Lung (tissue), 12 donors: ENCODE measurements around the gene ZNF236. TPM values are rescaled to one million over a fixed set of nuclear protein-coding genes. Genes with fewer than 3 reads are reported as not detected.

Source experiments
- ATAC-seq: fragments of 200-7000 bp; cut with Tn5 transposase; one replicate; pipeline ENCODE4 v1.9.1; 2020; ENCODE audit warnings: moderate number of reproducible peaks; ENCODE audit not compliant: insufficient read depth, low FRiP score
- DNase-seq, 3 donors: peaks; one replicate each; pipeline ENCODE4 v3.0.0-alpha.2; 2013 to 2017
- H3K27ac ChIP-seq, 2 donors: one replicate each; pipeline ENCODE4 v1.5.1; 2013; ENCODE audit warnings: mild to moderate bottlenecking in 2 of 2, moderate library complexity in 2 of 2, control low read depth in 1 of 2, inconsistent platforms in 1 of 2, low read depth in 1 of 2, low read length in 1 of 2
- H3K27me3 ChIP-seq, 3 donors: one replicate each; pipeline ENCODE4 v1.5.1; 2013; ENCODE audit warnings: low read length in 2 of 3; ENCODE audit not compliant: control insufficient read depth in 3 of 3, insufficient read depth in 3 of 3
- H3K36me3 ChIP-seq, 4 donors: one replicate each; pipeline ENCODE4 v1.5.1; 2013; ENCODE audit warnings: low read length in 4 of 4, mild to moderate bottlenecking in 1 of 4, moderate library complexity in 1 of 4; ENCODE audit not compliant: control insufficient read depth in 4 of 4, insufficient read depth in 4 of 4
- H3K4me1 ChIP-seq, 5 donors: one replicate each; pipeline ENCODE4 v1.5.1; 2013; ENCODE audit warnings: low read length in 5 of 5, mild to moderate bottlenecking in 2 of 5, moderate library complexity in 1 of 5; ENCODE audit not compliant: control insufficient read depth in 5 of 5, insufficient read depth in 5 of 5
- H3K4me3 ChIP-seq: one replicate; pipeline ENCODE4 v1.5.1; 2013; ENCODE audit warnings: mild to moderate bottlenecking, control low read depth, moderate library complexity
- H3K9ac ChIP-seq, 2 donors: one replicate each; pipeline ENCODE4 v1.5.1; 2013; ENCODE audit warnings: low read length in 2 of 2, control low read depth in 1 of 2; ENCODE audit not compliant: insufficient read depth in 1 of 2
- H3K9me3 ChIP-seq, 4 donors: one replicate each; pipeline ENCODE4 v1.5.1; 2013; ENCODE audit warnings: low read length in 3 of 4, mild to moderate bottlenecking in 1 of 4, moderate library complexity in 1 of 4; ENCODE audit not compliant: control insufficient read depth in 4 of 4, insufficient read depth in 3 of 4
- WGBS, 2 donors: extraction: QIAGEN DNeasy Blood & Tissue Kit; methylation state at CpG; one replicate each; pipeline ENCODE4 v1.1.7; 2013; 5-methylcytosine and 5-hydroxymethylcytosine counted together
- polyA plus RNA-seq, 2 donors: library from polyadenylated mRNA; stranded (reverse); fragments of 200-250 nt; gene quantifications; one replicate each; pipeline ENCODE4 v1.2.1, GENCODE V29; 2013
- total RNA-seq, 2 donors: library from RNA; depleted of rRNA in 1 of 2; stranded (reverse); fragments of >200 nt in 1 of 2; gene quantifications; one replicate each; pipeline ENCODE4 v1.2.1, GENCODE V29; 2014 to 2021
- TF ChIP-seq, protein P1 (sequence below): IDR thresholded peaks from 2 replicates; pipeline ENCODE4 v1.5.1; 2012; ENCODE audit warnings: mild to moderate bottlenecking; ENCODE audit errors: control extremely low read depth, extremely low read depth
- donor health status: control.
- donor health status: control.
- donor health status: Bipolar disorder and iron deficiency.
- donor health status: healthy.
- donor health status: DM: yes; HTN: yes; CAD: no.

The ZNF236 gene
- total and polyA plus RNA-seq, 4 donors, result 2.4 to 23.1 (median 8.8) TPM

DNA sequence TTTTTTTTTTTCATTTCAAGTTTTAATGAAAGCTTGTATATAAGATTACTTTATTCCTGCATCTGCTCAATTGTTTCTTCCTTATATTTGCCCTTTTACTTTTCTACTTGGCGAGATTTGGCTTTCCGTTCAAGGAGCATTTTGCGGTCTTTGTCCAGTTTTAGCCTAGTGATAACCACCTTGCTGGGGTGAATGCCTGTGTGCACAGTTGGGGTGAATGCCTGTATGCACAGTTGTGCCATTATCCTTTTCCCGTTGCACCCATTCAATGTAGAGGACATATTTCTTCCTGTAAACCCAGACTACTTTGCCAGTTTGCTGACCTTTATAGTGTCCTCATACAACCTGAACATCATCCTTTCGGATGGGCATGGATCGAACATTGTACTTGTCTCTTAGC lies 12.0 kb downstream of the ZNF236 start:
- Histone ChIP-seq H3K27ac (no peak overlapping the region), H3K4me3 (no peak overlapping the region), H3K4me1 (peaks cover 0 to 8% (median 7%) of the 10 kb centered on the region in 5 donors), H3K27me3 (no peaks in the 10 kb centered on the region), H3K36me3 (peaks cover 0 to 2% (median 0%) of the 10 kb centered on the region in 4 donors), H3K9ac (no peak overlapping the region), H3K9me3 (no peaks in the 10 kb centered on the region)
- 95 to 96% methylated on average over 6 of the region's 6 CpGs for WGBS, 2 donors
- DNase-seq (no peak), ATAC-seq (no peak)
- TF ChIP-seq, protein P1, sequence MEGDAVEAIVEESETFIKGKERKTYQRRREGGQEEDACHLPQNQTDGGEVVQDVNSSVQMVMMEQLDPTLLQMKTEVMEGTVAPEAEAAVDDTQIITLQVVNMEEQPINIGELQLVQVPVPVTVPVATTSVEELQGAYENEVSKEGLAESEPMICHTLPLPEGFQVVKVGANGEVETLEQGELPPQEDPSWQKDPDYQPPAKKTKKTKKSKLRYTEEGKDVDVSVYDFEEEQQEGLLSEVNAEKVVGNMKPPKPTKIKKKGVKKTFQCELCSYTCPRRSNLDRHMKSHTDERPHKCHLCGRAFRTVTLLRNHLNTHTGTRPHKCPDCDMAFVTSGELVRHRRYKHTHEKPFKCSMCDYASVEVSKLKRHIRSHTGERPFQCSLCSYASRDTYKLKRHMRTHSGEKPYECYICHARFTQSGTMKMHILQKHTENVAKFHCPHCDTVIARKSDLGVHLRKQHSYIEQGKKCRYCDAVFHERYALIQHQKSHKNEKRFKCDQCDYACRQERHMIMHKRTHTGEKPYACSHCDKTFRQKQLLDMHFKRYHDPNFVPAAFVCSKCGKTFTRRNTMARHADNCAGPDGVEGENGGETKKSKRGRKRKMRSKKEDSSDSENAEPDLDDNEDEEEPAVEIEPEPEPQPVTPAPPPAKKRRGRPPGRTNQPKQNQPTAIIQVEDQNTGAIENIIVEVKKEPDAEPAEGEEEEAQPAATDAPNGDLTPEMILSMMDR, result no peak

DNA sequence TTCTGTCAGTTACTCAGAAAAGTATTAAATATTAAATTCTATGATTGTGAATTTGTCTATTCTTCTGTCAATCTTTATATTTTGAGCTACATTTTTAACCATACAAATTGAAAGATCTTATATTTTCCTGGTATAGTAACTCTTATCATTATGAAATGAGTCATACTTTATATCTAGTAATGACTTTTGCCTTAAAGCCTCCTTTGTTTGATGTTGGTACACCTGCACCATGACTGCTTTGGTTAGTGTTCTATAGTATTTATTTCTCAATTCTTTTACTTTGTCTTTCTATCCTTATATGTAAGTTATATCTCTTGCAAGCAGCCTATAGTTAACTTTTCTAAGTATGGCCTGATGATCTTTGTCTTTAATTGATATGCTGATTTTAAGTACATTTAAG lies 13.0 kb downstream of the ZNF236 start:
- TF ChIP-seq, protein P1, result no peak
- Histone ChIP-seq H3K27me3 (no peaks in the 10 kb centered on the region), H3K9me3 (no peaks in the 10 kb centered on the region), H3K4me1 (peaks cover 0 to 12% (median 7%) of the 10 kb centered on the region in 5 donors), H3K27ac (no peak overlapping the region), H3K9ac (no peak overlapping the region), H3K36me3 (no peaks in the 10 kb centered on the region), H3K4me3 (no peak overlapping the region)
- DNase-seq, result no peak
- ATAC-seq, result no peak

DNA sequence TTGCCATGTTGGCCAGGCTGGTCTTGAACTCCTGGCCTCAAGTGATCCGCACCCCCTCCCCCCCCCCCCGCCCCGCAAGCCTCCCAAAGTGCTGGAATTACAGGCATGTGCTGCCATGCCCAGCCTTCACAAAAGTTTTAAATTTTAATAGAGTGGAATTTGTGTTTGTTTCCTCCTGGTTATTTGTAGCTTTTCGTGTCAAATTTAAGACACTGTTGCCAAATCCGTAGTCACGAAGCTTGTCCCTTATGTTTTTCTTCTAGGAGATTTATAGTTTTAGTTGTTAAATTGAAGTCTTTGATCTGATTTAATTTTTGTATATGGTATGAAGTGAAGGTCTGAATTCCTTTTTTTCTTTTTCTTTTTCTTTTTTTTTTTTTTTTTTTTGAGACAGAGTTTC lies 14.7 kb downstream of the ZNF236 start:
- DNase-seq (no peak), ATAC-seq (no peak)
- Histone ChIP-seq H3K4me3 (no peak overlapping the region), H3K27ac (no peak overlapping the region), H3K27me3 (no peaks in the 10 kb centered on the region), H3K9ac (no peak overlapping the region), H3K9me3 (no peaks in the 10 kb centered on the region), H3K36me3 (no peaks in the 10 kb centered on the region), H3K4me1 (peaks cover 0 to 12% (median 7%) of the 10 kb centered on the region in 5 donors)
- 87 to 92% methylated on average over 6 of the region's 6 CpGs for WGBS, 2 donors
- TF ChIP-seq, protein P1, result no peak

DNA sequence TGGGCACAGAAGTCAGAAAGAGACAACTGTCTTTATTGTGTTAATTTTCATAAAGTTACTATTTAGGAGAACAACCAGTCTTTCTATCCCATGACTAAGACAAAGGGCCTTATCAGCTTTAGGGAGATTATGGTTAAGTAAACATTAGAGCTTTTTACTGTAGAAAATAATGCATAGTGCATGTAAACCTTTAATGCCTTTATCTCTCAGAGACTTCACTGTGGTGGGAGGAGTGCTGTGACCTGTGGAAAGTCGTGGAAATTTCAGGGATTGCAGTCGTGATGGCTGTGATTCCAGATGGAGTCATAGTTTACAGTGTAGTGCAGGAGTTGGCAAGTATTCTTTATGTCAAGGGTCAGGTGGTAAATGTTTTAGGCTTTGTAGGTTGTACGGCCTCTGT lies 15.8 kb downstream of the ZNF236 start:
- no peaks in the 10 kb centered on the region for H3K27me3 ChIP-seq
- TF ChIP-seq, protein P1, result no peak
- DNase-seq (no peak), ATAC-seq (no peak)
- H3K9me3 ChIP-seq, result no peaks in the 10 kb centered on the region
- H3K36me3 ChIP-seq, result no peaks in the 10 kb centered on the region
- WGBS, 2 donors, result 62 to 82% methylated on average over 3 of the region's 3 CpGs
- no peak overlapping the region for H3K9ac ChIP-seq
- H3K4me1 ChIP-seq, result peaks cover 0 to 12% (median 7%) of the 10 kb centered on the region in 5 donors
- H3K27ac ChIP-seq, result no peak overlapping the region
- H3K4me3 ChIP-seq, result no peak overlapping the region
